NB4 (cell line): ENCODE results near the gene CFAP91.

Source experiments
- DNase-seq: peaks from one replicate; pipeline ENCODE4 v3.0.0; 2010; ENCODE audit warnings: low read depth
- H3K4me3 ChIP-seq: one replicate; pipeline ENCODE4 v1.5.1; 2011; ENCODE audit warnings: mild to moderate bottlenecking, low read depth, low read length, moderate library complexity
- MYC ChIP-seq: IDR thresholded peaks from 2 replicates; pipeline ENCODE4 v1.6.1; 2011; ENCODE audit warnings: low read depth, low read length
- POLR2A ChIP-seq: IDR thresholded peaks from 2 replicates; pipeline ENCODE4 v1.6.1; 2011; ENCODE audit warnings: mild to moderate bottlenecking; ENCODE audit not compliant: insufficient read length; ENCODE audit errors: extremely low read depth
- TF ChIP-seq, protein P1 (sequence below): IDR thresholded peaks from 2 replicates; pipeline ENCODE4 v1.6.1; 2011; ENCODE audit warnings: low read depth, low read length
- TF ChIP-seq, protein P2 (sequence below): IDR thresholded peaks from one replicate; pipeline ENCODE4 v1.5.1; 2012; ENCODE audit warnings: low read depth, low read length

The CFAP91 gene

DNA sequence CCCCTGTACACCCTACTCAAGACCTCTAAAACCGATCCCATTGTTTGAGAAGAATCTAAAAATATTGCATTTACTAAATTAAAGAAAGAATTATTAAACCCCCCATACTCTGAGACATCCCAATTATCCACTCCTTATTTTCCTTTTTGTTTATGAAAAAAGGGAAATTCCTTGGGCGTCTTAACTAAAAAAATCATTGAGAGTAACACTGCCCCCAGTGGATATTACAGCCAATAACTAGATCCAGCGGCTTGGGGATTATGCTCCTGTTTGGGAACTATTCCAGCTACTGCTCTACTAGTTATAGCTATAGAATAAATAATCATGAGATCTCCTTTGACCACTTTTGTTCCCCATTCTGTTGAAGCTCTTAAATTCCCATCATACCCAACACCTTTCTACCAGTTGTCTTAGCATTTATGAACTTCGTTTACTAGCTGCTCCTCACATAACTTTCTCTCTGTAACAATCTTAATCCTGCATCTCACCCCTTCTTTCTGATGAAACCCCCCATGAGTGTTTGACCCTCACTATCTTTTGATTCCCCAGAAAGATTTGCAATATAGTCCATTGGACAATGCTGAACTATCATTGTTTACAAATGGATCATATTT lies 12.7 kb upstream of the CFAP91 start:
- DNase-seq = peak; percentile 12
- TF ChIP-seq, protein P1, sequence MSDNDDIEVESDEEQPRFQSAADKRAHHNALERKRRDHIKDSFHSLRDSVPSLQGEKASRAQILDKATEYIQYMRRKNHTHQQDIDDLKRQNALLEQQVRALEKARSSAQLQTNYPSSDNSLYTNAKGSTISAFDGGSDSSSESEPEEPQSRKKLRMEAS = no peak
- TF ChIP-seq, protein P2, sequence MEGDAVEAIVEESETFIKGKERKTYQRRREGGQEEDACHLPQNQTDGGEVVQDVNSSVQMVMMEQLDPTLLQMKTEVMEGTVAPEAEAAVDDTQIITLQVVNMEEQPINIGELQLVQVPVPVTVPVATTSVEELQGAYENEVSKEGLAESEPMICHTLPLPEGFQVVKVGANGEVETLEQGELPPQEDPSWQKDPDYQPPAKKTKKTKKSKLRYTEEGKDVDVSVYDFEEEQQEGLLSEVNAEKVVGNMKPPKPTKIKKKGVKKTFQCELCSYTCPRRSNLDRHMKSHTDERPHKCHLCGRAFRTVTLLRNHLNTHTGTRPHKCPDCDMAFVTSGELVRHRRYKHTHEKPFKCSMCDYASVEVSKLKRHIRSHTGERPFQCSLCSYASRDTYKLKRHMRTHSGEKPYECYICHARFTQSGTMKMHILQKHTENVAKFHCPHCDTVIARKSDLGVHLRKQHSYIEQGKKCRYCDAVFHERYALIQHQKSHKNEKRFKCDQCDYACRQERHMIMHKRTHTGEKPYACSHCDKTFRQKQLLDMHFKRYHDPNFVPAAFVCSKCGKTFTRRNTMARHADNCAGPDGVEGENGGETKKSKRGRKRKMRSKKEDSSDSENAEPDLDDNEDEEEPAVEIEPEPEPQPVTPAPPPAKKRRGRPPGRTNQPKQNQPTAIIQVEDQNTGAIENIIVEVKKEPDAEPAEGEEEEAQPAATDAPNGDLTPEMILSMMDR = peak; percentile 42
- H3K4me3 ChIP-seq = no peak overlapping the region

DNA sequence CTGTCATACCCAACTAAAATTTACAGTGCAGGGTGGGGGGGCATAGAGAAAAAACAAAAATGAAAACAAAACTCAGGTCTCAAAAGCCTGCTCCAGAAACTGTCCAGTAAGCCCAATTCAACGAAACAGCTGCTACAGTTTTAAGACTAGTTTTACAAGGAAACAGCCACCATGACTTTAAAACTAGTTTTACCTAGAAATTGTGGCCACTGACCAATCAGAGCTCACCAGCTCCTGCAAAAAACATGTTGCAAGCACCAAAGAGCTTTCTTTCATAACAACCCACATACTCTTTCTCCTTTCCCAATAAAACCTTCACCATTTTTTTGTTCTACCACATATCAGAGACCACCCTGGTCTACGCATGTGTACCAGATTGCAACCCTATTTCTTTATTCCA lies 7.3 kb upstream of the CFAP91 start:
- TF ChIP-seq, protein P1 = no peak
- TF ChIP-seq, protein P2 = no peak
- no peak for TF ChIP-seq POLR2A
- no peak for TF ChIP-seq MYC
- DNase-seq = peak; percentile 45
- H3K4me3 ChIP-seq = no peak overlapping the region

DNA sequence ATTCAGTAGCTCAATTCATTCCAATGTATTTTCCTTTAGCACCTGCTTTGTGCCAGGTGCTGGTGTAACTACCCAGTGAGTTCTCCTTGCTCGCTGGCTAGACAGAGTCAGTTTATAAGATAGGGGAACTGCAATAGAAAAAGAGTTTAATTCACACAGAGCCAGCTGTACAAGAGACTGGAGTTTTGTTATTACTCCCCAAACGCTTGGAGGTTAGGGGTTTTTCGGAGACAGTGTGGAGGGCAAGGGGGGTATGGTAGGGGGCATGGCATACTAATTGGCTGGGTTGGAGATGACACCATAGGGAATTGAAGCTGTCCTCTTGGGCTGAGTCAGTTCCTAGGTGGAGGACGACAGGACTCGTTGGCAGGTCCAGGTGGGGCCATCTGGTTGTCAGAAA lies 5.4 kb upstream of the CFAP91 start:
- no peak for DNase-seq
- no peak overlapping the region for H3K4me3 ChIP-seq
- TF ChIP-seq, protein P2 = no peak
- TF ChIP-seq, protein P1 = no peak
- TF ChIP-seq MYC (no peak), POLR2A (no peak)

DNA sequence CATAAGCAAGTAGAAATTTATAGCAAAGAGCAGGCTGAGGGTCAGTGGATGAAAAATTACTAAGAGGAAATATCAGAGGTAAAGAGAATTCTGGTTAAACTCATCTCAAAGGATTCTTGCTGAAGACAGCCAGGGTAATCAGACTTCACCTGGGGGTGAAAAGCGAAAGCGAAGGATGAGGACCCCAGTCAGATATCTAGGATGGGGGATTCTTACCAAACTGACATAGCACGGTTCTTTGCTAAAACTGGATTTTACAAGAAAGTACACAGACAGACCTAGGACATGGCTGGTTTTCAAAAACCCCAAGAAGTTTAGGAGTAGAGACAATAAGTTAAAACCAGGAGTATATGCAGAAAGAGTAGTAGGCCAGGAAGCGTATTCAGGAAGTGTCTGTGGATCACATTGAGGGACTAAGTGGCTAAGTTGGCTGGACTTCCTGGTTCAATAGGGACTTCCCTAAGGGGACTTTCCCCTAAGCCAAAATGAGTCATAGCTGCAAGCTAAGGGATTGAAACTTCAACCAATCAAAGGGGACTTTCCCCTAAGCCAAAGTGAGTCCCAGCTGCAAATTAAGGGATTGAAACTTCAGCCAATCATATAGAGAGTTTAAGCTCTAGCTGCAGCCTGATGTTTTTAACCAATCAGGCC lies 2.4 kb upstream of the CFAP91 start:
- H3K4me3 ChIP-seq = no peak overlapping the region
- DNase-seq = peak; percentile 47
- TF ChIP-seq POLR2A (no peak), MYC (no peak)
- TF ChIP-seq, protein P1 = no peak
- TF ChIP-seq, protein P2 = no peak

DNA sequence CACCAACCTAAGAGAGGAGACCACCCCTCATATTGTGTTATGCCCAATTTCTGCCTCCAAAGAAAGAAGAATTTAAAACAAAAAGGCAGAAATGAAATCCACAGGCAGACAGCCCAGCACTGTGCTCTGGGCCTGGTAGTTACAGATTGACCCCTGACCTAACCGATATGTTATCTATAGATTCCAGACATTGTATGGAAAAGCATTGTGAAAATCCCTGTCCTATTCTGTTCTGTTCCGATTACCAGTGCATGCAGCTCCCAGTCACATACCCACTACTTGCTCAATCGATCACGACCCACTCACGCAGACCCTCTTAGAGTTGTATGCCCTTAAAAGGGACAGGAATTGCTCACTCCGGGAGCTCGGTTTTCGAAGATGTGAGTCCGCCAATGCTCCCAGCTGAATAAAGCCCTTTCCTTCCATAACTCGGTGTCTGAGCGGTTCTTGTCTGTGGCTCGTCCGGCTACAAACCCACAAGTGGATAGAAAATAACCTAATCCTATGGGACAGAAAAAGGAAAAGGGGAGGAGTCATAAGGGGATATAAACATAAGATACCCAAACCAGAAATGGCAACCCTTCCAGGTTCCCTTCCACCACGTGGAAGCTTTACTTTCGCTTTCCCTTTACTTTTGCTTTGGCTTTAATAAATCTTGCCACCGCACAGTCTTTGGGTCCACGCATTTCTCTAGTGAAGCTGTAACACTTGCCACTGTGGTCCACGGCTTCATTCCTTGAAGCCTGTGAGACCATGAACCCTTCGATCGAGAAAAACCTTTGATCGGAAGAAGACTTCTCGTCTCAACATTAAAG lies 1.7 kb upstream of the CFAP91 start:
- no peak overlapping the region for H3K4me3 ChIP-seq
- DNase-seq = no peak
- TF ChIP-seq, protein P2 = no peak
- TF ChIP-seq, protein P1 = no peak
